SHP77 treated with DMSO at 0.1 percent for 48 hours (cell line): Measurements from ENCODE around the gene DIRAS1.
"Not testable (repeated sequence)": the region's sequence is repeated elsewhere in the genome, so short reads cannot be mapped to it uniquely, and the experiment has no call there.

Source experiments
- DNase-seq: peaks from one replicate; lab custom pipeline; 2025; lab: John Stamatoyannopoulos, UW

The DIRAS1 gene

DNA sequence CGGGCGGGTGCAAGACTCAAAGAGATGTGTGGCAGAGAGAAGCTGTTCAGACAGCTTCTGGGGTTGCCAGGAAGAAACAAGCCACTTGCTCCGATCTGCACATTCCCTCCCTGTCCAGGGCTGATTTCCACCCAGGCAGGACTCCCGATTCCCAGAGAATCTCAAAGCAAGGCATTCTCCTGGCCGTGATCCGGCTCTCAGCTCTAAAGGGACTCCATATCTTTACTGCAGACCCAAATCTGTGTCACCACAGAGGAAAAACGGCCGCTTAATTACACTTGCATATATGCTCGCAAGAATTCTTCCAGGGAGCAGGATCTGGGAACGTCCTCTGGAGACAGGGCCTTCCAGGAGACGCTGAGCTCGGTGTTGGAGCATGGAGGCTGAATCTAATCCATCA lies 44.3 kb downstream of the DIRAS1 start:
- DNase-seq = no peak

DNA sequence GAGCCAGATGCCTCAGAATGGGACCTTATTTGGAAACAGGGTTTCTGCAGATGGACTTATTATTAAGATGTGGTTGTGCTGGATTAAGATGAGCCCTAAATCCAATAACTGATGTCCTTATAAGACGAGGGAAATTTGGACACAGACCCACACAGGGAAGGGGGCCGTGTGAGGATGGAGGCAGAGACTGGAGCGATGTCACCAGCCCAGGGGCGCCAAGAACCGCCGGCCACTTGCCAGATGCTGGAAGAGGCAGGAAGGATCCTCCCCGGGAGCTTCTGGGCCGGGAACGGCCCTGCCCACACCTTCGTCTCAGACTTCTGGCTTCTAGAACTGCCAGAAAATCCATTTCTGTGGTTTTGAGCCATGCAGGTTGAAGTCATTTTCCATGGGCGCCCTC lies 45.3 kb downstream of the DIRAS1 start:
- DNase-seq = no peak

DNA sequence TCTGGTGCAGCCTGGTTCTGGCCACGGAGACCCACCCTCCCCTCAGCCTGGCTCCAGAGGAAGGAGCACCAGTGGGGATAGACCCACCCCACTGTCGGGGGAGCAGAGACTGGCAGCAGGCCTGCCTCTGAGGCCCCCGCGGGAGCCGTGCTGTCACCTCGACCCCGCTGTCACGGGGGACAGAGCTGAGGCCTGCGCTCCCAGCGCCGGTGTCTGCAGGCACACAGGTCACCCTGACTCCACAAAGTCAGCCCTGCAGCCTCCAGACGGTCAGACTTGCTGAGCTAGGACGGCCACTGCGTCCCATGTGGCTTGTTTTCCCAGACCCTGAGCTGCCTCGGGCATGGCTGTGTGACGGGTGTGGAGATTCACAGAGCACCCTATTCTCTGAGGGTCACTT lies 51.0 kb downstream of the DIRAS1 start:
- no peak for DNase-seq

DNA sequence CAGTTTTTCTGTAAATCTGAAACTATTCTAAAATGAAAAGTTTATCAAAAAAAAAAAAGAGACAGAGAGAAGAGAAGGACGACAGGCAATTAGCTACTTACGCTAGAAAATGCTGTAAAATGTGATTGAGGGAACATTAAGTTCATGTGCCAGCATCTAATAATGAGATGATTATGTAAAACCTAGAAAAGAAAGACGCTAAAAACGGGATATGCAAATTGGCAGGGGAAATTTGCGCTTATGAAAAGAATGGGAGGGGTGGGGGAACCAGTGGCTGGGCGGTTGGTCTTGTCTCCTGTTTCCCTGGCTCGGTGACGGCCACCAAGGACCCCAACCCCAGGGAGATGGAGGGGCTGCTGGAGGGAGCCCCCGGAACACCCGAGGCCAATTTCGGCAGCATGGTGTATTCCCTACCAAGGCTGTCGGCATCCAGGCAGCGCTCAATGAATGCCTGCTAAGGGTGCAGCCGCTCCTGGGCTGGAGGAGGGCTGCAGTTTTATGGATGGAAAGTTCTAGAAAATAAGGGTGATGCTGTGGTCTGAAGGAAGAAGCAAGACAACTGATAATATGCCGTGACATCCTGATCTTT lies 52.9 kb downstream of the DIRAS1 start:
- no peak for DNase-seq

DNA sequence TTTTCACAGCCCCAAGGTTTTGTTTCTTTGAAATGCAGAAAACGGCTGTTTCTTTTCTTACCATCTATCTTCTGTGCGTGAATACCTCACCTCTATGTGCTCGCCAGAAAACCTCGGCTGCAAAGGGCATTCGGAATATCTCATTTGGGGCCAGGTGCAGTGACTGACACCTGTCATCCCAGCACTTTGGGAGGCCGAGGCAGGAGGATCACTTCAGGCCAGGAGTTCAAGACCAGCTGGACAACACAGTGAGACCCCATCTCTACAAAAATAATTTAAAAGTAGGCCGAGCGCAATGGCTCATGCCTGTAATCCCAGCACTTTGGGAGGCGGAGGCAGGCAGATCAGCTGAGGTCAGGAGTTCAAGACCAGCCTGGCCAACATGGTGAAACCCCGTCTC lies 53.8 kb downstream of the DIRAS1 start:
- not testable (repeated sequence) for DNase-seq

DNA sequence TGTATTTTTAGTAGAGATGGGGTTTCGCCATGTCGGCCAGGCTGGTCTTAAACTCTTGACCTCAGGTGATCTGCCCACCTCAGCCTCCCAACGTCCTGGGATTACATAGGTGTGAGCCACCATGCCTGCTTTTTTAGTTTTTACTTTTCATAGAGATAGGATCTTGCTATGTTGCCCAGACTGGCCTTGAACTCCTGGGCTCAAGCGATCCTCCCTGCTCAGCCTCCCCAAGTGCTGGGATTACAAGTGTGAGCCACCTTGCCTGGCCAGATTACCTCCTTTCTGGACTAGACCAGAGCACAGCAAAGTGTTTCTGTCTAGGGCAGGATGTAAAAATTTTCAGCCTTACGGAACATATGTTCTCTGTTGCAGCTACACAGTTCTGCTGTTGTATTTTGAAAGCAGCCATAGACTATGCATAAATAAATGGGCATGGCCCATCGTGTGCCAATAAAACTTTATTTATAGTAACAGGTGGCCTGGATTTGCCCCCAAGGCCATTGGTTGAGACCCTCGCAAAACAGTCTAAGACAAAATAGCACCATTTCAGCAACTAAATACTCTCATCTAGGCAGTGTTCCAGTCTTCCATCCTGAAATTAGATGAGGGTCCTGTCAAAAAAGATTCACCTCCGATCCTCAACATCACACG lies 54.7 kb downstream of the DIRAS1 start:
- no peak for DNase-seq

DNA sequence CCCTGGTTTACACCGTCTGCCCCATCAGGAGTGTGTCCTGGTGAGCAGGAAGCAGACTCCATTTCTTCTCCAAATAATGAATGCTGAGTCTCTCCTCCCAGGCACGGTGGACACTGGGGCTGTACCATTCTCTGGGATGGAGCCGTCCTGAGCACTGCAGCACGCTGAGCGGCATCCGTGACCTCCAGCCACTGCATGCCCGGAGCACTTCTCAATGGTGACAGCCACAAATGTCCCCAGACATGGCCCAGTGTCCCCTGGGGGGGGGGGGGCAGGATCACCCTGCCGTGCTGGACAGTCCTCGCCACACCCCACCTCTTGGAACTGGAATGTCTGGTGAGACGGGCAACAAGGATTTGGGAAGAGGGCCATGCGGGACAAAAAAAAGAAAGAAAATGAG lies 56.1 kb downstream of the DIRAS1 start:
- DNase-seq = no peak
